ENCODE measurements around the gene PDGFB.

The PDGFB gene

GRCh38 chr22:39184586-39185577 is 59.9 kb downstream of the PDGFB start:
- Histone ChIP-seq H3K4me2 (no peak overlapping the region), H3K4me3 (IDR thresholded peaks at IDR 0.05; ENCODE audit: insufficient read depth, low read depth, low read length) (no peak overlapping the region), H4K20me1 (ENCODE audit: insufficient read depth) (no peaks in the 10 kb centered on the region), H3K27ac (no peak overlapping the region), H2AFZ (ENCODE audit: low read depth) (no peak overlapping the region), H3K36me3 (ENCODE audit: insufficient read depth) (no peaks in the 10 kb centered on the region), H3K79me2 (ENCODE audit: insufficient read depth, low read depth) (no peaks in the 10 kb centered on the region), H3K27me3 (ENCODE audit: insufficient read depth, low read depth) (peaks cover 65% of the 10 kb centered on the region; the same call in 1 of the 2 replicates), H3K9ac (no peak overlapping the region), H3K4me1 (ENCODE audit: low read depth, poor library complexity, severe bottlenecking) (no peaks in the 10 kb centered on the region)
- TF ChIP-seq, protein P1, sequence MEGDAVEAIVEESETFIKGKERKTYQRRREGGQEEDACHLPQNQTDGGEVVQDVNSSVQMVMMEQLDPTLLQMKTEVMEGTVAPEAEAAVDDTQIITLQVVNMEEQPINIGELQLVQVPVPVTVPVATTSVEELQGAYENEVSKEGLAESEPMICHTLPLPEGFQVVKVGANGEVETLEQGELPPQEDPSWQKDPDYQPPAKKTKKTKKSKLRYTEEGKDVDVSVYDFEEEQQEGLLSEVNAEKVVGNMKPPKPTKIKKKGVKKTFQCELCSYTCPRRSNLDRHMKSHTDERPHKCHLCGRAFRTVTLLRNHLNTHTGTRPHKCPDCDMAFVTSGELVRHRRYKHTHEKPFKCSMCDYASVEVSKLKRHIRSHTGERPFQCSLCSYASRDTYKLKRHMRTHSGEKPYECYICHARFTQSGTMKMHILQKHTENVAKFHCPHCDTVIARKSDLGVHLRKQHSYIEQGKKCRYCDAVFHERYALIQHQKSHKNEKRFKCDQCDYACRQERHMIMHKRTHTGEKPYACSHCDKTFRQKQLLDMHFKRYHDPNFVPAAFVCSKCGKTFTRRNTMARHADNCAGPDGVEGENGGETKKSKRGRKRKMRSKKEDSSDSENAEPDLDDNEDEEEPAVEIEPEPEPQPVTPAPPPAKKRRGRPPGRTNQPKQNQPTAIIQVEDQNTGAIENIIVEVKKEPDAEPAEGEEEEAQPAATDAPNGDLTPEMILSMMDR (conservative IDR thresholded peaks at IDR 0.05; ENCODE audit: low read depth, low read length), result no peak

DNA sequence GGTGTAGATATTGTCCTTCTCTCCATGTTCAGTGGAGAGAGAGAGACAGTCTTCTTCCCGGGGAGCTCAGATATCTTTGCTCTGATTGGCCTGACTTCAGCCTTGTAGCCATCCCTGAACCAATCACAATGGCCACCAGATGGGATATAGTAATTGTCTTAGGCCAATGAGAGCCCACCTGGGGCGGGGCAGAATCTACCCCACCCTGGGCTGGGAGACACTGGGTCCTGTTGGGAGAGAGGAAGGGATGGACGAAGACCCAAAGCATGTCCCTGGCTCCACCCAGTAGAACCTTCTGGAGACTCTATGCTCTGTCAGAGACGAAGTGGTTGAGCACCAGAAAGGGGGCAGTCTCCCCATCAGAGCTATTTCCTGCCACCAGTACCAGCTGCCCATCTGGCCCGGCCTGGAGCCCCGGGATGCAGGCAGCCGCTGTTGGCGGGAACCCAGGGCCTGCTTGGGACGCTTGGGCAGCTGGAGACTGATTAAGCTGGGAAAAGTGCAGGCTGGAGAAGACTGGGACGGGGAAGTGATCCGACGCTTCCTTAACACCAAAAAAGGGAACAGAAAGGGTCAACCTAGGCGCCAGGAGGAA is 60.7 kb downstream of the PDGFB start:
- no peaks in the 10 kb centered on the region for H4K20me1 ChIP-seq (ENCODE audit: insufficient read depth)
- H3K4me2 ChIP-seq, result no peak overlapping the region
- no peak overlapping the region for H3K27ac ChIP-seq
- no peaks in the 10 kb centered on the region for H3K79me2 ChIP-seq (ENCODE audit: insufficient read depth, low read depth)
- H3K4me1 ChIP-seq (ENCODE audit: low read depth, poor library complexity, severe bottlenecking), result no peaks in the 10 kb centered on the region
- TF ChIP-seq, protein P1 (conservative IDR thresholded peaks at IDR 0.05; ENCODE audit: low read depth, low read length), result no peak
- H3K9ac ChIP-seq, result no peak overlapping the region
- no peak overlapping the region for H3K4me3 ChIP-seq (IDR thresholded peaks at IDR 0.05; ENCODE audit: insufficient read depth, low read depth, low read length)
- no peaks in the 10 kb centered on the region for H3K36me3 ChIP-seq (ENCODE audit: insufficient read depth)
- no peak overlapping the region for H2AFZ ChIP-seq (ENCODE audit: low read depth)
- peaks cover 59% of the 10 kb centered on the region; the same call in 1 of the 2 replicates for H3K27me3 ChIP-seq (ENCODE audit: insufficient read depth, low read depth)

GRCh38 chr22:39182478-39183030 is 62.2 kb downstream of the PDGFB start:
- no peak overlapping the region for H3K27ac ChIP-seq
- no peak overlapping the region for H2AFZ ChIP-seq (ENCODE audit: low read depth)
- peaks cover 65% of the 10 kb centered on the region; the same call in 1 of the 2 replicates for H3K27me3 ChIP-seq (ENCODE audit: insufficient read depth, low read depth)
- no peak overlapping the region for H3K4me2 ChIP-seq
- H3K36me3 ChIP-seq (ENCODE audit: insufficient read depth), result no peaks in the 10 kb centered on the region
- no peaks in the 10 kb centered on the region for H3K4me1 ChIP-seq (ENCODE audit: low read depth, poor library complexity, severe bottlenecking)
- no peaks in the 10 kb centered on the region for H4K20me1 ChIP-seq (ENCODE audit: insufficient read depth)
- TF ChIP-seq, protein P1 (conservative IDR thresholded peaks at IDR 0.05; ENCODE audit: low read depth, low read length), result no peak
- no peaks in the 10 kb centered on the region for H3K79me2 ChIP-seq (ENCODE audit: insufficient read depth, low read depth)
- no peak overlapping the region for H3K9ac ChIP-seq
- no peak overlapping the region for H3K4me3 ChIP-seq (IDR thresholded peaks at IDR 0.05; ENCODE audit: insufficient read depth, low read depth, low read length)

GRCh38 chr22:39181778-39182177 is 63.0 kb downstream of the PDGFB start:
- H3K4me3 ChIP-seq (IDR thresholded peaks at IDR 0.05; ENCODE audit: insufficient read depth, low read depth, low read length), result no peak overlapping the region
- no peaks in the 10 kb centered on the region for H3K79me2 ChIP-seq (ENCODE audit: insufficient read depth, low read depth)
- TF ChIP-seq, protein P1 (conservative IDR thresholded peaks at IDR 0.05; ENCODE audit: low read depth, low read length), result no peak
- H3K27me3 ChIP-seq (ENCODE audit: insufficient read depth, low read depth), result peaks cover 61% of the 10 kb centered on the region; the same call in 1 of the 2 replicates
- H3K27ac ChIP-seq, result no peak overlapping the region
- H2AFZ ChIP-seq (ENCODE audit: low read depth), result no peak overlapping the region
- H3K9ac ChIP-seq, result no peak overlapping the region
- no peaks in the 10 kb centered on the region for H4K20me1 ChIP-seq (ENCODE audit: insufficient read depth)
- H3K4me2 ChIP-seq, result no peak overlapping the region
- H3K4me1 ChIP-seq (ENCODE audit: low read depth, poor library complexity, severe bottlenecking), result no peaks in the 10 kb centered on the region
- H3K36me3 ChIP-seq (ENCODE audit: insufficient read depth), result no peaks in the 10 kb centered on the region
